Measurements from ENCODE around the gene LRRC8A.

DNA sequence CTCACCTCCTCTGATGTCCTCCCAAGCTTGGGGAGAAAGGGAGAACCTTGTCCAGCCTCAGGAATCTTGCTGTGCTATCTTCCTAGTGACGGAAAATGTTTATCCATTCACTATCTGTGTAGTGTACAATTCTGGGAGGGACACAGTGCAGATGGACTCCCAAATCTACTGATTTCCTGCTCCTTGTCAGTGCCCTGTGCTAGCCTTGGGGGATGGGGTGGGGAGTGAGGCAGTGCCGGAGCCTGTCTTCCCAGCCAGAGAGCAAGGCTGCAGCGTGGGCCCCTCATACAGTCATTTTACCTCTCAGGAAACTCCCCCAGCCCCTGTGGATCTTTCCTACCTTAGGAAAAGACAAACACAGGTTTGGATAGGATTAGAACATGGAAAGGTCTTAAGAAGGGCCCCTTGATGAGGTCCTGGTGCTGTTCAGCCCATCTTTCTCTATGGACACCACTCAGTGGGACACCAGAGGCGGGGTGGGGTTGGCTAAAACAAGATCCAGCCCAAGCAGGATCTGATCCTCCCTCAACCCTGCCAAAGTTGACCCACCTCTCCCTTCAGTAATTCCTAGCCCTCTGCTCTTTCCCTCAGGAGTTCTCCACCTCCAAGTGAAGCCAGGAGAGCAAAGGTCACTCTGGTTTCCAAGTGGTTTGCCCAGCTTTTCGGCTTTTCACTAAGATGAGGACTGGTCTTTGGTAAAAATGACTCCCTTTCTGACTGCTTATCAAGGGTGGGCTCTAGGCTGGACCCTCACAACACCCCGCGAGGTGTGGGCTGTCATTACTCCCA lies 62.1 kb downstream of the LRRC8A start:
- TF ChIP-seq, protein P1, sequence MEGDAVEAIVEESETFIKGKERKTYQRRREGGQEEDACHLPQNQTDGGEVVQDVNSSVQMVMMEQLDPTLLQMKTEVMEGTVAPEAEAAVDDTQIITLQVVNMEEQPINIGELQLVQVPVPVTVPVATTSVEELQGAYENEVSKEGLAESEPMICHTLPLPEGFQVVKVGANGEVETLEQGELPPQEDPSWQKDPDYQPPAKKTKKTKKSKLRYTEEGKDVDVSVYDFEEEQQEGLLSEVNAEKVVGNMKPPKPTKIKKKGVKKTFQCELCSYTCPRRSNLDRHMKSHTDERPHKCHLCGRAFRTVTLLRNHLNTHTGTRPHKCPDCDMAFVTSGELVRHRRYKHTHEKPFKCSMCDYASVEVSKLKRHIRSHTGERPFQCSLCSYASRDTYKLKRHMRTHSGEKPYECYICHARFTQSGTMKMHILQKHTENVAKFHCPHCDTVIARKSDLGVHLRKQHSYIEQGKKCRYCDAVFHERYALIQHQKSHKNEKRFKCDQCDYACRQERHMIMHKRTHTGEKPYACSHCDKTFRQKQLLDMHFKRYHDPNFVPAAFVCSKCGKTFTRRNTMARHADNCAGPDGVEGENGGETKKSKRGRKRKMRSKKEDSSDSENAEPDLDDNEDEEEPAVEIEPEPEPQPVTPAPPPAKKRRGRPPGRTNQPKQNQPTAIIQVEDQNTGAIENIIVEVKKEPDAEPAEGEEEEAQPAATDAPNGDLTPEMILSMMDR (conservative IDR thresholded peaks at IDR 0.05), result no peak
- TF ChIP-seq ZFX (IDR thresholded peaks at IDR 0.05), result no peak

Data from C4-2B (cell line).